Endodermal cell (in vitro differentiated cells): ENCODE data around the gene ZNF689. TPM values are rescaled to one million over a fixed set of nuclear protein-coding genes. Genes with fewer than 3 reads are reported as not detected.

Experiments
- DNase-seq: peaks from one replicate; pipeline ENCODE4 v3.0.0-alpha.2; 2017
- H3K27ac ChIP-seq: 2 replicates; pipeline ENCODE4 v1.5.1; 2013; ENCODE audit warnings: mild to moderate bottlenecking, low read depth, low read length, moderate library complexity
- H3K27me3 ChIP-seq: 2 replicates; pipeline ENCODE4 v1.6.1; 2013; ENCODE audit warnings: mild to moderate bottlenecking, low read length, moderate library complexity; ENCODE audit not compliant: insufficient read depth, control insufficient read depth, poor library complexity, severe bottlenecking
- H3K36me3 ChIP-seq: 2 replicates; pipeline ENCODE4 v1.7.0; 2013; ENCODE audit warnings: mild to moderate bottlenecking, low read length, moderate library complexity; ENCODE audit not compliant: control insufficient read depth, insufficient read depth
- H3K4me1 ChIP-seq: one replicate; pipeline ENCODE4 v1.7.0; 2013; ENCODE audit warnings: low read length; ENCODE audit not compliant: control insufficient read depth, insufficient read depth
- H3K4me3 ChIP-seq: 2 replicates; pipeline ENCODE4 v1.5.1; 2013; ENCODE audit warnings: mild to moderate bottlenecking, low read length, moderate library complexity
- H3K9ac ChIP-seq: 2 replicates; pipeline ENCODE4 v1.6.1; 2013; ENCODE audit warnings: mild to moderate bottlenecking, low read length, moderate library complexity; ENCODE audit not compliant: poor library complexity, severe bottlenecking; ENCODE audit errors: extremely low read depth
- H3K9me3 ChIP-seq: 2 replicates; pipeline ENCODE4 v1.6.1; 2013; ENCODE audit warnings: mild to moderate bottlenecking, low read length, moderate library complexity; ENCODE audit not compliant: control insufficient read depth
- H3K27ac Mint-ChIP-seq: 2 replicates; pipeline ENCODE4 v1.8.0; 2020; ENCODE audit warnings: mixed read lengths
- H3K27me3 Mint-ChIP-seq: 2 replicates; pipeline ENCODE4 v1.8.0; 2021; ENCODE audit warnings: mild to moderate bottlenecking, mixed read lengths; ENCODE audit not compliant: insufficient read depth
- H3K36me3 Mint-ChIP-seq: 2 replicates; pipeline ENCODE4 v1.8.0; 2020; ENCODE audit warnings: low read depth, mixed read lengths
- H3K4me1 Mint-ChIP-seq: 2 replicates; pipeline ENCODE4 v1.8.0; 2020; ENCODE audit warnings: mixed read lengths
- H3K4me3 Mint-ChIP-seq: 2 replicates; pipeline ENCODE4 v1.8.0; 2020; ENCODE audit warnings: mild to moderate bottlenecking, moderate library complexity, mixed read lengths
- H3K9me3 Mint-ChIP-seq: 2 replicates; pipeline ENCODE4 v1.8.0; 2020; ENCODE audit warnings: mild to moderate bottlenecking, mixed read lengths
- CTCF ChIP-seq: fragments of 200-600 bp; sonication (generic); conservative IDR thresholded peaks from 2 replicates; pipeline ENCODE4 v1.5.0; 2021; ENCODE audit warnings: antibody characterized with exemption, mild to moderate bottlenecking
- WGBS, 2 experiments: methylation state at CpG; one replicate each; pipeline versions ENCODE4 v1.1.5 to v1.1.7; 2013; ENCODE audit warnings: missing lambda C conversion rate in 2 of 2, mixed read lengths in 1 of 2; ENCODE audit not compliant: insufficient coverage in 1 of 2, insufficient read length in 1 of 2; 5-methylcytosine and 5-hydroxymethylcytosine counted together
- total RNA-seq, 2 donors: library from RNA; stranded (reverse); fragmentation: NEBNext Ultra II Directional in 1 of 2; extraction: Animal tissue kit (Norgen Biotek cat#: 25700) in 1 of 2; gene quantifications; 2 replicates in 1 of 2; 3 replicates in 1 of 2; pipeline ENCODE4 v1.2.1, GENCODE V29; 2021

Gene ZNF689
- total RNA-seq, 2 donors from 2014 or later, result 13.0 to 15.8 TPM

GRCh38 chr16:30566531-30566930 lies 43.7 kb downstream of the ZNF689 start:
- H3K9me3 ChIP-seq, result no peaks in the 10 kb centered on the region
- peaks cover 21% of the 10 kb centered on the region for H3K27me3 Mint-ChIP-seq
- H3K4me1 Mint-ChIP-seq, result peaks cover 9% of the 10 kb centered on the region
- no peak overlapping the region for H3K4me3 ChIP-seq
- H3K36me3 ChIP-seq, result no peaks in the 10 kb centered on the region
- H3K27me3 ChIP-seq, result no peaks in the 10 kb centered on the region
- H3K27ac Mint-ChIP-seq, result no peak overlapping the region
- no peak overlapping the region for H3K4me3 Mint-ChIP-seq
- WGBS, 2 experiments, result 96% methylated on average over 3 to 4 of the region's 4 CpGs
- no peaks in the 10 kb centered on the region for H3K9me3 Mint-ChIP-seq
- TF ChIP-seq CTCF, result no peak
- no peak for DNase-seq
- peaks cover 6% of the 10 kb centered on the region for H3K4me1 ChIP-seq
- no peak overlapping the region for H3K27ac ChIP-seq
- H3K9ac ChIP-seq, result no peak overlapping the region
- H3K36me3 Mint-ChIP-seq, result no peaks in the 10 kb centered on the region

GRCh38 chr16:30565984-30566383 lies 44.2 kb downstream of the ZNF689 start:
- H3K36me3 ChIP-seq, result no peaks in the 10 kb centered on the region
- no peak for TF ChIP-seq CTCF
- H3K9me3 ChIP-seq, result no peaks in the 10 kb centered on the region
- no peak for DNase-seq
- H3K27ac ChIP-seq, result no peak overlapping the region
- H3K36me3 Mint-ChIP-seq, result no peaks in the 10 kb centered on the region
- no peaks in the 10 kb centered on the region for H3K9me3 Mint-ChIP-seq
- H3K4me1 ChIP-seq, result peaks cover 6% of the 10 kb centered on the region
- H3K9ac ChIP-seq, result no peak overlapping the region
- no peak overlapping the region for H3K27ac Mint-ChIP-seq
- H3K27me3 Mint-ChIP-seq, result peaks cover 25% of the 10 kb centered on the region
- no peak overlapping the region for H3K4me3 Mint-ChIP-seq
- H3K4me1 Mint-ChIP-seq, result peaks cover 7% of the 10 kb centered on the region
- WGBS, 2 experiments, result 82 to 90% methylated on average over 7 to 8 of the region's 8 CpGs
- H3K4me3 ChIP-seq, result no peak overlapping the region
- no peaks in the 10 kb centered on the region for H3K27me3 ChIP-seq

GRCh38 chr16:30565526-30565925 lies 44.7 kb downstream of the ZNF689 start:
- H3K36me3 Mint-ChIP-seq, result no peaks in the 10 kb centered on the region
- H3K4me3 Mint-ChIP-seq, result no peak overlapping the region
- no peak for TF ChIP-seq CTCF
- 81 to 83% methylated on average over 5 to 7 of the region's 7 CpGs for WGBS, 2 experiments
- Histone ChIP-seq H3K27me3 (no peaks in the 10 kb centered on the region), H3K4me1 (peaks cover 6% of the 10 kb centered on the region), H3K4me3 (no peak overlapping the region), H3K36me3 (no peaks in the 10 kb centered on the region), H3K9me3 (no peaks in the 10 kb centered on the region), H3K9ac (no peak overlapping the region), H3K27ac (no peak overlapping the region)
- peaks cover 27% of the 10 kb centered on the region for H3K27me3 Mint-ChIP-seq
- H3K9me3 Mint-ChIP-seq, result no peaks in the 10 kb centered on the region
- H3K4me1 Mint-ChIP-seq, result peaks cover 4% of the 10 kb centered on the region
- no peak overlapping the region for H3K27ac Mint-ChIP-seq
- no peak for DNase-seq
